H4 (cell line): ENCODE measurements around the gene AHCYL2. TPM values are rescaled to one million over a fixed set of nuclear protein-coding genes. Genes with fewer than 3 reads are reported as not detected.
"Not testable (repeated sequence)": the region's sequence is repeated elsewhere in the genome, so short reads cannot be mapped to it uniquely, and the experiment has no call there.

ENCODE experiments used
- DNase-seq: peaks from one replicate; pipeline ENCODE4 v3.0.0-alpha.2; 2015; ENCODE audit warnings: low spot score
- total RNA-seq: library from RNA; depleted of rRNA; stranded (reverse); fragments of >200 nt; shearing (Covaris generic); gene quantifications from 2 replicates; pipeline ENCODE4 v1.2.3, GENCODE V29; 2014

AHCYL2 gene
- total RNA-seq, 1 experiment from 2014 or later, result 10.1 TPM

DNA sequence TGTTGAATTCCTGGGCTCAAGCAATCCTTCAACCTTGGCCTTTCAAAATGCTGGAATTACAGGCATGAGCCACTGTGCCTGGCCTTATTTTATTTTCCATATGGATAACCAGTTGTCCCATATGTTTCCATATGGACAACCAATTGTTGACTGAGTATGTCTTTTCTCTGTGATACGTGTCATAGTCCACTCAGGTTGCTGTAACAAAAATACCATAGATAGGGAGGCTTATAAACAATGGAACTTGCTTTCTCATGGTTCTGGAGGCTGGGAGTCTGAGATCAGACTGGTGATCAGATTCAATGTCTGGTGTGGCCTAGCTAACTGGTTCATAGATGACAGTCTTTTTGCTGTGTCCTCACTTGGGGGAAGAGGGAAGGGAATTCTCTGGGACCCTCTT lies 19.4 kb downstream of the AHCYL2 start:
- no peak for DNase-seq

DNA sequence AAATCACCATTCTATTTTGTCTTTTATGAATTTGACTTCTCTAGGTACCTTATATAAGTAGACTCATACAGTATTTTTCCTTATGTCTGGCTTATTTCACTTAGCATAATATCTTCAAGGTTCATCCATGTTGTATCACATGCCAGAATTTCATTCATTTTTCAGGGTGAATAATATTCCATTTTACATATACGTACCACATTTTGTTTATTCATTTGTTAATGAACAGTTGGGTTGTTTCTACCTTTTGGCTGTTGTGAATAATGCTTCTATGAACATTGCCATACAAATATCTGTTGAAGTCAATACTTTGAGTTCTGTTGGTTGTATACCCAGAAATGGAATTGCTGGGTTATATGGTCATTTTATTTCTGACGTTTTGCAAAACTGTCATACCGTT lies 20.7 kb downstream of the AHCYL2 start:
- DNase-seq, result no peak

DNA sequence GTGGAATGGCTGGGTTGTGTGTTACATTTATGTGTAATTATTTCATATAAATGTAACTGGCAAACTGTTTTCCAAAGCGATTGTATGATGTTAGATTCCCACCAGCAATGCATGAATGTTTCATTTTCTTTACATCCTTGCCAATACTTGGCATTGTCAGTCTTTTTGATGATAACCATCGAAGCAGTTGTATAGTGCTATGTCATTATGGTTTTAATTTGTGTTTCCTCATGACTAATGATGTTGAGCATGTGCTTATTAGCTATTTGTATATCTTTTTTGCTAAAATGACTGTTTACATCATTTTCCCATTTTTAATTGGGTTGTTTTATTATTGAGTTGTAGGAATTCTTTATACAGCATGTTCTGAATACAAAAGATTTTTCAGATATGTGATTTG lies 22.3 kb downstream of the AHCYL2 start:
- no peak for DNase-seq

GRCh38 chr7:129252128-129252527 lies 27.3 kb downstream of the AHCYL2 start:
- DNase-seq, result no peak

DNA sequence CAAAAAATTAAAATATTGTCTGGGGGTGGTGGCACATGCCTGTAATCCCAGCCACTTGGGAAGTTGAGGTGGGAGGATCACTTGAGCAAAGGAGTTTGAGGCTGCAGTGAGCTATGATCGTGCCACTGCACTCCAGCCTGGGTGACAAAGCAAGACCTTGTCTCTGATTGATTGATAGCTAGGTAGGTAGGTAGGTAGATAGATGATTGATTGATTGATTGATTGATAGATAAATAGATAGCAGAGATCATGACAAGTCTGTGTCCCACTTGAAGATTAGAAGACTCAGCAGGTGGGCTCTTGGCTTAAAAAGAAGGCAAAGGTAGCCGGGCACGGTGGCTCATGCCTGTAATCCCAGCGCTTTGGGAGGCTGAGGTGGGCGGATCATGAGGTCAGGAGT lies 27.8 kb downstream of the AHCYL2 start:
- not testable (repeated sequence) for DNase-seq

DNA sequence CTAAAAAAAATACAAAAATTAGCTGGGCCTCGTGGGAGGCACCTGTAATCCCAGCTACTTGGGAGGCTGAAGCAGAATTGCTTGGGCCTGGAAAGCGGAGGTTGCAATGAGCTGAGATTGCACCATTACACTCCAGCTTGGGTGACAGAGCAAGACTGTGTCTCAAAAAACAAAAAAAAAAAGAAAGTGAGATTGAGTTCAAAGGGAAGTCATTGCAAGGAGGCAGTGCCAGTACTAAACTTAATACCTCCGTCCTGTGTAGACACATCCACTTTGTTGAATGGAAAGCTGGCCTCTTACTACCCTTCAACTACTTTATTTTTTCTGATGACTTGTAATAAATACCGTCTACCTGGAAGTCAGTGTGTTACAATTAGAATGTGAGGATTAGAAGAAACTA lies 31.0 kb downstream of the AHCYL2 start:
- DNase-seq, result no peak

DNA sequence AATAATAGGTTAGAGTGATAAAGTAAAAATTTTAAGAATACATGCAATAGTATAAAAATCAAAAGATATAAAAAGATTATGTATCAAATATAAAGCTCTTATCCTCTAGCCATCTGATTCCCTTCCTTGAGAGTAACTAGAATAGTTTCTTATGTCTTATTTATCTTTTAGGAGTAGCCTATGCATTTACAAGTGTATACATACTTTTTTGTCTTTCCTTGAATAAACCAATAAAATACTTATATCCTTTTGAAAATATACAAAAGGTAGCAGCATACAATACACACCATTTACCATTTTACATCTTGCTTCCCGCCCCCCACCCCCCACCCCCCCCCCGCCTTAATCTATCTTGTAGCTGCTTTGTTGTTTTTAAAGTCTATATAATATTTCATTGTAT lies 31.4 kb downstream of the AHCYL2 start:
- no peak for DNase-seq

DNA sequence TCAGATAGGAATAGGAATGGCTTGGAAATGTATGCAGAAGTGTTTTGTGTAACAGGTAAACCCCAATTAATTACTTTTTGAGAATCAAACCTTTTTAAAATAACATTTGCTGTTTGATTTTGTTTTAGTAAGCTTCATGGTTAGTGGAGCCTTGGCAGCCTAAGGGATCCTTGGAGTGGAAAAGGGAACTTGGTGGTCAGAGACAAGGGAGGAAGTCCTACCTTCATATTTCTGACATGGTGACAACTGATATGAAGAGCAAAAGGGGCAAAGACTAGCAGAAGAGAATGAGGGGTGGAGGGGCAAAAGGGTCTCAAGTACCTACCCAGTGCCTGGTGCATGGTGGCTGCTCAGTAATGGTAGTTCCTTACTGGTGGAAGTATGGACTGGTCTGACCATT lies 32.3 kb downstream of the AHCYL2 start:
- no peak for DNase-seq

DNA sequence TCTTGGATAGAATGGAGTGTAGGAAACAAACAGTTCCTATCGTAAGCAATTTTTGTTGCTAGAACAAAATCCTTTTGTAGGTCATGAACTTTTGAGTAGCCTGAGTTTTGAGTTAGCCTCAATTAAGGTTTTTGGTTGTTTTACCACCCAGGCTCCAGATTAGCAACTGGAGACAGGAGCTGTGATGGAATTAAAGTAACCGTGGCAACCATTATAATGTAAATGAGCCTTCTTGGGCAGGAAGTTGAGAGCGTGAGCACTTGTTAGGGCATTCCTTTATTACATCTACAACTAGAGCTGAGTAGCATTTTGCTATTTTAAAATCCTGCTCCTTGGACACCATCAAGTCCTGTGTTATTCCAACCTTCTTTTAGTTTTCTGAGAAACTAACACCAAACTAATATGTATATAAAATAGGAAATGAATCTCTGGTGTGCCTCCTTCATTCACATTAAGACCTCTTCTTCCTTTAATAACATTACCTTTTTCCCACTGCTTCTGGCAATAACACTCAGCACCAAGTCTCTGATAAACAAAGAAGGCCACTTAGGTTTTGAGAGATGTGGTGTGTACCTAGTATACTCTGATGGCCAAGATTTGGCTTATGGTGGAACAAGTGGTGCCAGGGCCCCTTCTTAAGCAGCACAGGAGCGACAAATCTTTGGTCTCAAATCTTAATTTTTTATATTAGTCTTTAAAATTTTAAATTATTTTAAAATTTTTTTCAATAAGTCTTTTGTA lies 34.0 kb downstream of the AHCYL2 start:
- DNase-seq, result no peak

DNA sequence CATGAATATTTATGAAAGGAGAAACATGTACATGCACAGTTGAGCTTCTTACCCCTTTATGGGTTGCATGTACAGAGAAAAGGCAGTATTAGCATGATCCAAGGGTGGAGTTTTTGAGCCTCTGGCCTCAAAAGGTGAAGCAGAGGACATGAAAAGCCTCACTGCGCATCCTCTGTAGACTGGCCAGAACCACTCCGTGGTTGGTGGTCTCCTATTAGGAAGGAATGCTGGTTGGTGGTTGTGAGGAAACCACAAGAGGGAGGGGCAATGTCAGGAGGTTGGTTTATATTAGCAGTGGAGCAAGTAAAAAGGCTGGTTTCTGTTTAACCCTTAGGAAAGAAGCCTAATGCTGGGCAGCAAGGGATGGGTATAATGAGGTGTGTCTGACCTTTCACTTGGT lies 37.5 kb downstream of the AHCYL2 start:
- peak; percentile 91 for DNase-seq

GRCh38 chr7:129263168-129263567 lies 38.3 kb downstream of the AHCYL2 start:
- no peak for DNase-seq

DNA sequence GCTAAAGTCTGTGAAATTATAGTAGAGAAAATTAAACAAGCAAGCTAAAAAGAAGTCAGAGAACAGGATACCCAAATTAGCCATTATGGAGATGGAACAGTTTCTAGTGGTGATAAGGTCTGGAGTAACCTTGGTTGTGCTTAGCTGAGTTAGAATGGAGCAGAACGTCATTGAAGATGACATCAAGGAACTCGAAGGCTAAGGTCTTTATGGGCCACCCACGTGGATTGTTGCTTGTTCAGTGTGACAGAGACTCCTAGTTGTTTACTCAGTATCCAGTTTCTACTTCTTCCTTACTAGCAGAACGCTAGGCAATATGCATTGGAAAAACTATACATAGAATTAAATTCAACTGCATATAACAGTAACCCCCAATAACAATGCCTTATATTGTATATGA lies 39.7 kb downstream of the AHCYL2 start:
- DNase-seq, result no peak

- no peak for DNase-seq
These were observed 40.5 kb downstream of the AHCYL2 start for GRCh38 chr7:129265328-129265727.

DNA sequence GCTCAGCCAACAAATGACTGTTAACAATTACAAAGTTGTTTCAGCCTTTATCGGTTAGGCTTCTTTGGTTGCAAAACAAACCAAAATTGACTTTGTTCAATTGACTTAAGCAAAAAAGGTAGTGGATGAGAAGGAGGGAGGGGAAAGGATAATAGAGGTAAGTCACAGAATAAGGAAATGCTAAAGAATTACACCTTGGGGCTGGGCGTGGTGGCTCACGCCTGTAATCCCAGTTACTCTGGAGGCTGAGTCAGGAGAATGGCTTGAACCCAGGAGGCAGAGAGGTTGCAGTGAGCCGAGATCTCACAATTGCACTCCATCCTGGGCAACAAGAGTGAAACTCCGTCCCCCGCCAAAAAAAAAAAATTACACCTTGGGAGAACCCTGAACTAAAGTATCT lies 41.4 kb downstream of the AHCYL2 start:
- no peak for DNase-seq

GRCh38 chr7:129270077-129270476 lies 45.2 kb downstream of the AHCYL2 start:
- no peak for DNase-seq

DNA sequence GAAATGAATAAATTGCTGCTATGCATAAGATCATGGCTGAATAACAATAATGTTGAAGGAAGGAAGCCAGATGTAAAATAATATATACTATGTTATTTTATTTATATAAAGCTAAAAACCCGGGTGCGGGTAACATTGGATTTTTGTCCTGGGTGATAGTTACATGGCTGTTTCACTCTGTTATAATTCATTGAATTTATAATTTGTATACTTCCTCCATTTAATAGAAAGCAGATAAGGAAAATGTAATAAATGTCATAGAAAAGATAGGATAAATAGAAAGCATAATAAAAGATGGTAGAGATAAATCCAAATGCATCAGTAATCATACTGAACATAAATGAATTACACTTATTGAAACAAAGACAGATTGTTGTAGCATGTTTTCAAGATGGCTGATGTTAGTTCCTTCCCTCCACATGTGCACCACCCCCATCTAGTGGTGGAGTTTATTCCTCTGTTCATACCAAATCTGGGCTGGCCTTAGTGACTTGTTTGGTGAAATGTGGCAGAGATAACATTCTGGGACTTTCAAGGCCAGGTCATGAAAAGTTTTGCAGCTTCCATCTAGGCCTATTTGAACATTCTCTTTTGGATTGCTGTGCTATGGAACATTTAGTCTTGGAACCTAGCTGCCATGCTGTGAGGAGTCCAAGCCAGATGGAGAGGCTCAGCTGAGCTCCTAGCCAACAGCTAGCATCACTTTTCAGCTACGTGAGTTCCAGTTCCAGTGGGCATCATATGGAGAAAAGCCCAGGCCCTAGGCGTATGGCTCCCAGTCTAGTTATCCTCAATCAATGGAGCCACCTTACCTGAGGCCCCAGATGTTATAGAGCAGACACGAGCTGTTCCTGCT lies 46.9 kb downstream of the AHCYL2 start:
- DNase-seq, result peak; percentile 69

DNA sequence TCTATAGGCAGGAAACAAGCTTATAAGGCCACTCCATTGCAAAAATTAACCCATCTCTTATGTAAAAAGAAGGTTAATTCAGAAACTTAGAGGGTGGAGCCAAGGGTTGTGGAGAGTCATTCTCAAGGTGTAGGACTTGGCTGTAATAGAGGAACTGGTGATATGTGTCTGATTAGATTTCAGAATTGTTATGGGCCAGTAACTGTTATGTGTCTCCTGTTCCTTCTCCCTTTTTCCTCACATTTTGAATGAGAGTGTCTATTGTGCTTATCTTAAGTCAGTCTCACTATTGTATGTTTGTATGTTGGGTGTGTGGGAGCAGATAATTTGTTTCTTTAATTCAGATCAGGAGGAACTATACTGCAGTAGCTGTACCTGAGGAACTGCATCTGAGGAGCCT lies 49.1 kb downstream of the AHCYL2 start:
- no peak for DNase-seq

DNA sequence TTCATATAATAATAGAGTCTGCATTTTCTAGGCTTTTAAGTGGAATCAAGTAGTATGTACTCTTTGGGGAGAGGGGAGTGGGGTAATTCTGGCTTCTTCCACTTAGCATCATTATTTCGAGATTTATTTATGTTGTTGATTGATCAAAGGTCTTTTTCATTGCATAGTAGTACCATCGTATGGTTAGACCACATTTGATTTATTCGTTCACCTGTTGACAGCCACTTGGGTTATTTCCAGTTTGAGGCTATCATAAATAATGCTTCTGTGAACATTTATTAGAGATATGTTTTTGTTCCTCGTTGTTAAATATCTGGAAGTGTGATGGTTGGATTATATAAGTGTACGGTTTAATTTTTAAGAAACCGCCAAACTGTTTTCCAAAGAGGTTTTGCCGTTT lies 52.8 kb downstream of the AHCYL2 start:
- no peak for DNase-seq

DNA sequence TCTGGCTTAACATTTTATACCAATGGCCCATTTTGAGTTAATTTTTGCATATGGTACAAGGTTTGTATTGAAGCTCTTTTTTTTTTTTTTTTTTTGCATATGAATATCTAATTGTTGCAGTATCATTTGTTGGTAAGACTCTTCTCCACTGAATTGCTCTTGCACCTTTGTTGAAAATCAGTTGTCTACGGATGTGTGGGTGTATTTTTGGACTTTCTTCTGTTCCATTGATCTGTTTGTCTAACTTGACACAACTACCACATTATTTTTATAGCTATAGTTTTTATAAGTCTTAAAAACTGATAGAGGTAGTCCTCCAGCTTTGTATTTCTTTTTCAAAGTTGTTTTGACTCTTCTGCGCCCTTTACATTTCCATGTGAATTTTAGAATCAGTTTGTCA lies 53.9 kb downstream of the AHCYL2 start:
- no peak for DNase-seq

DNA sequence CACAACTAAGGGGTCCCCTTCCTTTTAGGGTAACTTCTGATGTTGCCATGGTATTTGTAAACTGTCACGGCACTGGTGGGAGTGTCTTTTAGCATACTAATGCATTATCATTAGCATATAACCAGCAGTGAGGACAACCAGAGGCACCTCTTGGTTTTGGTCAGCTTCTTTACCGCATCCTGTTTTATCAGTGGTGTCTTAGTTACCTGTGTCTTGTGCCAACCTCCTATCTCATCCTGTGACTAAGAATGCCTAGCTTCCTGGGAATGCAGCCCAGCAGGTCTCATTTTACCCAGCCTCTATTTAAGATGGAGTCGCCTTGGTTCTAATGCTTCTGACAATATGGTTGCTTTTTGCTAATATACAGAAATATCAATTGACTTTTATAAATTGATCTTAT lies 54.9 kb downstream of the AHCYL2 start:
- no peak for DNase-seq

- no peak for DNase-seq
These were observed 56.3 kb downstream of the AHCYL2 start for GRCh38 chr7:129281163-129281562.

- no peak for DNase-seq
These were observed 58.0 kb downstream of the AHCYL2 start for GRCh38 chr7:129282865-129283264.

DNA sequence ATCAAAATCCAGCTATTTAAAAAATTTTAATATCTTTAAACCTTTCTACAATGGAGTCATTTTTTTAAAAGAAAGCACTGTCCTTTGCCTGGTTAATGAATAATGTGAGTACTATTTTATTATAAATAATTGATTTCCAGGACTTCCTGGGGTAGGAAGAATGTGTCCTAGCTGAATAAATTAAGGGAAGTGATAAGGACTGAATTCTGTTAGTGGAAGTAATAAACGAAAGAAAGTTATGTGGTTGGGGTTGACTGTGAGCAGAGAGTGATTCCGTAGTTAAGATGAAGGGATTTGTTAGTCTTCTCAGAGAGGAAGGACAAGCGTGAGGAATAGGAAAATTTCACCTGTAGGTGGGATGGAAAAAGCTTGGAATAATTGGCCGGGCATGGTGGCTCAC lies 59.1 kb downstream of the AHCYL2 start:
- no peak for DNase-seq
